ENCODE measurements around the gene NPTXR.

NPTXR gene

DNA sequence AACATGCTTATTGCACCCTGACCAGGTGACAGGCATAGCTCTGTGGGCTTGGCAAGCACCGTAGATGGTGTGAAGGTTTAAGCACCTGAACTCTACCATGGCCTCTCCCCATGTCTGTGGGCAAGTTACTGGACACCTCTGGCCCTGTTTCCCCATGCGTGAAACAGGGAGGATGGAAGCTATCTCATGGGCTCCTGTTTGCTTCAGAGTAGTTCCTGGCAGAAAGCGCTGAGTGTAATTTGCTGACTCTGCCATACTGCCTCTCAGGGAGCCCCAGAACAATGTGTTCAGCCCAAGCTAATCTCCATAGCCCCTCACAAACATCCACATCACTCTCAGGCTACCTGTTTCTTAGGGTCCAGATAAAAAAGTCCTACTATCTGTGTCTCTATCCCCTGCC is 25.8 kb upstream of the NPTXR start:
- Histone ChIP-seq H3K36me3 (ENCODE audit: control insufficient read depth in 5 of 5, insufficient read depth in 5 of 5, low read length in 5 of 5) (peaks cover 0 to 38% (median 17%) of the 10 kb centered on the region in 5 donors), H3K9me3 (ENCODE audit: control insufficient read depth in 5 of 5, low read length in 5 of 5) (no peaks in the 10 kb centered on the region), H3K4me3 (ENCODE audit: low read depth in 1 of 5, low read length in 5 of 5) (no peak overlapping the region)

DNA sequence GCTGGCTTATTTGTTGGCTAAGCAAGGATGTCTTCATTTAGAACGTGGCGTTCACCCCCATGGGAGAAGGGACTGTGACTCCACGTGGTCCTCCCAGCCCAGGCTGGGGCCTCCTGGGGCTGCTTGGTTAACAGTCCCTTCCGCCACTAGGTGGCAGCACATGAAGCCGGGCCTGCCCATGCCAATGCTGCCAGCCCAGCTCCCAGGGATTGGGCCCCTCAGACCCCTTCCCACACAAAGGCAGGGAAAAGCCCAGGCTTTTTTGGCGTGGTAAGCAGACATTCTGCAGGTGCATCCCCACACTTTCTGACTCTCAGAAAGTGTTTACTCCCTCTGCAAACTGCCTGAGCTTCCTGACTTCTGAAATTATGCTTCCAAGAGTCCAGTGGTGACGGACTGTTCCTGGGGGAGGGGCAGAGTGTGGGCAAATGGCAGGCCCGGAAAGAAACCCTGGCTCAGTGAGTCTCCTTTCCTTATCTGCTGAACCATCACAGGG is 25.1 kb upstream of the NPTXR start:
- peaks cover 6 to 67% (median 54%) of the 10 kb centered on the region in 5 donors for H3K4me1 ChIP-seq (ENCODE audit: control insufficient read depth in 5 of 5, insufficient read depth in 5 of 5, low read length in 5 of 5)
- no peaks in the 10 kb centered on the region for H3K9me3 ChIP-seq (ENCODE audit: control insufficient read depth in 5 of 5, low read length in 5 of 5)
- no peak overlapping the region for H3K4me3 ChIP-seq (ENCODE audit: low read depth in 1 of 5, low read length in 5 of 5)
- peaks cover 0 to 38% (median 17%) of the 10 kb centered on the region in 5 donors for H3K36me3 ChIP-seq (ENCODE audit: control insufficient read depth in 5 of 5, insufficient read depth in 5 of 5, low read length in 5 of 5)
- H3K27me3 ChIP-seq (ENCODE audit: control insufficient read depth in 5 of 5, insufficient read depth in 4 of 5, low read length in 5 of 5) = no peaks in the 10 kb centered on the region
- H3K9ac ChIP-seq (ENCODE audit: low read length in 5 of 5) = no peak overlapping the region
- H3K27ac ChIP-seq (ENCODE audit: low read depth, low read length) = no peak overlapping the region

More for the DNA sequence above, 25.8 kb upstream of the NPTXR start:
- H3K27me3 ChIP-seq (ENCODE audit: control insufficient read depth in 5 of 5, insufficient read depth in 4 of 5, low read length in 5 of 5) = no peaks in the 10 kb centered on the region
- H3K4me1 ChIP-seq (ENCODE audit: control insufficient read depth in 5 of 5, insufficient read depth in 5 of 5, low read length in 5 of 5) = peaks cover 6 to 60% (median 48%) of the 10 kb centered on the region in 5 donors
- peak overlapping the region in 2 of 5 donors; percentile 47 to 48 for H3K9ac ChIP-seq (ENCODE audit: low read length in 5 of 5)
- H3K27ac ChIP-seq (ENCODE audit: low read depth, low read length) = no peak overlapping the region

DNA sequence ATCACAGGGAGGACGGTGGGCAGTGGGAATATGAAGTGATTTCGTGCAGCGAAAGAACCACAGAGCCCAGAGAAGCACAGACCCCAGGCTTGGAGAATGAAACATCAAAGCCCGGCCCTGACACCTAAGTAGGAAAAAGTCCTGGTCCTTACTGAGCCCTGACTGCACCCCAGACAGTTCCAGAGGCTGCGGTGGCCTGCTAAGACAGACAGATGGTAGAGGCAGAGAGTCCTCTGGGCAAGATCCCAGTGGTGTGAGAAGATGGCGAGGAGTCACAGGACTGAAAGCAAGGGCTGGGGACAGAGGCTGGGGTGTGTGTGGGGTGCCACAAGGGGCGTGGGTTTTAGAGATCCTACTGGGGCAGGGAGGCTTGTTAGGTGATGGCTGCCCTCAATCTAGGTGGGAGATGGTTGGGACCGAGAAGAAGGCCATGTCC is 24.5 kb upstream of the NPTXR start:
- H3K36me3 ChIP-seq (ENCODE audit: control insufficient read depth in 5 of 5, insufficient read depth in 5 of 5, low read length in 5 of 5) = peaks cover 0 to 38% (median 17%) of the 10 kb centered on the region in 5 donors
- H3K4me3 ChIP-seq (ENCODE audit: low read depth in 1 of 5, low read length in 5 of 5) = no peak overlapping the region
- H3K27me3 ChIP-seq (ENCODE audit: control insufficient read depth in 5 of 5, insufficient read depth in 4 of 5, low read length in 5 of 5) = no peaks in the 10 kb centered on the region
- H3K9ac ChIP-seq (ENCODE audit: low read length in 5 of 5) = no peak overlapping the region
- H3K27ac ChIP-seq (ENCODE audit: low read depth, low read length) = no peak overlapping the region
- H3K9me3 ChIP-seq (ENCODE audit: control insufficient read depth in 5 of 5, low read length in 5 of 5) = no peaks in the 10 kb centered on the region
- peaks cover 6 to 63% (median 54%) of the 10 kb centered on the region in 5 donors for H3K4me1 ChIP-seq (ENCODE audit: control insufficient read depth in 5 of 5, insufficient read depth in 5 of 5, low read length in 5 of 5)

DNA sequence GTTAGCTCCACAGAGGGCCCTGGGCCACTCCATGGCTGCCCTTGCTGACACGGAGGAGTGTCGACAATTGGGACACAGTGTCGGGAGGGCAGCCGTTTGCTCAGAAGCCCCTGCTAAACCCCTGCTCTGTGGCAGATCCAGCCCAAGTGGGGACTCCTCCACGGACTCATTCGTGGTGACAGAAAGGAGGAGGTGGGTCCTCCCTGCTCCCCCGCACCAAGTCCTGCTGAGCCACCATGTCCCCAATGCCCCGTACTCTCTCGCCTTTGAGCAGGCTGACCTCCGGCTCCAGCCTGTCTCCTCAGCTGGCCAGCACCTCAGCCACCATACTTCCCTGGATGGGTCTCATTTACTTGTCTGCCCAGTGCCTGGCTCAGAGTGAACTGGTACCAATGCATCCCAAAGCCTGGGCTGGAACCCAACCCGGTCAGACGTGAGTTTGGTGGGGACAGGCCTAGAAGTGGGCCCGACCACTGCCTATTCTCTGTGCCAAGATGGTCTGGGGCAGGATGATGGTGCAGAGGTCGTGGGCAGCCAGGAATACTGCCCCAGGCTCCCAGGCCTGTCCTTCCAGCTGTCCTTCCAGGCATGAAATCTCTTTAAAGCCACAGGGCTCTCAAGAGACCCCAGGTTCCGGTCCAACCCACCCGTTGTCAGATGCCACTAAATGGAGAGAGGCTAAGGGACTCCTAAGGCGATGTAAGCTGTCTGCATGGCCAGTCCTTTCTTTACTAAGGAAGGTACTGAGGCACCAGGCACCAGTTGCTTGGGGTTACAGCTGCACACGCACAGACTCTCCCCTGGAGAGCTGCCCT is 23.9 kb upstream of the NPTXR start:
- H3K9me3 ChIP-seq (ENCODE audit: control insufficient read depth in 5 of 5, low read length in 5 of 5) = no peaks in the 10 kb centered on the region
- H3K9ac ChIP-seq (ENCODE audit: low read length in 5 of 5) = no peak overlapping the region
- H3K36me3 ChIP-seq (ENCODE audit: control insufficient read depth in 5 of 5, insufficient read depth in 5 of 5, low read length in 5 of 5) = peaks cover 0 to 38% (median 17%) of the 10 kb centered on the region in 5 donors
- peaks cover 5 to 61% (median 56%) of the 10 kb centered on the region in 5 donors for H3K4me1 ChIP-seq (ENCODE audit: control insufficient read depth in 5 of 5, insufficient read depth in 5 of 5, low read length in 5 of 5)
- no peaks in the 10 kb centered on the region for H3K27me3 ChIP-seq (ENCODE audit: control insufficient read depth in 5 of 5, insufficient read depth in 4 of 5, low read length in 5 of 5)
- no peak overlapping the region for H3K27ac ChIP-seq (ENCODE audit: low read depth, low read length)
- H3K4me3 ChIP-seq (ENCODE audit: low read depth in 1 of 5, low read length in 5 of 5) = no peak overlapping the region

DNA sequence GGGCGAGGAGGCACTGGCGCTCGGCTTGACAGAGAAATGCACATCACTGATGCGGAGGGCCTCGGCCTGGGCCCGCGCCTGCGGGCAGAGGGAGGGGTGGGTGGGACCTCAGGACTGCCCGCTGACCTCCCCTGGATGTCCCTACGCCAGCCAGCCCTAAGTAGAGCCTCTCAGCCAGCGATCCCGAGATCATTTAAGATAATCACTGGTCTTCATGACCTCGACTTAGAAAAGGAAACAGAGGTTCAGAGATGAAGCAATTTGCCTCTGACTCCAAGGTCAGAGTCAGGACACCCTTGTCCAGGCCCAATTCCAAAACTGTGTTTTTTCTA is 23.3 kb upstream of the NPTXR start:
- H3K27ac ChIP-seq (ENCODE audit: low read depth, low read length) = no peak overlapping the region
- peaks cover 0 to 38% (median 17%) of the 10 kb centered on the region in 5 donors for H3K36me3 ChIP-seq (ENCODE audit: control insufficient read depth in 5 of 5, insufficient read depth in 5 of 5, low read length in 5 of 5)
- H3K27me3 ChIP-seq (ENCODE audit: control insufficient read depth in 5 of 5, insufficient read depth in 4 of 5, low read length in 5 of 5) = no peaks in the 10 kb centered on the region
- H3K4me3 ChIP-seq (ENCODE audit: low read depth in 1 of 5, low read length in 5 of 5) = no peak overlapping the region
- no peak overlapping the region for H3K9ac ChIP-seq (ENCODE audit: low read length in 5 of 5)
- no peaks in the 10 kb centered on the region for H3K9me3 ChIP-seq (ENCODE audit: control insufficient read depth in 5 of 5, low read length in 5 of 5)
- H3K4me1 ChIP-seq (ENCODE audit: control insufficient read depth in 5 of 5, insufficient read depth in 5 of 5, low read length in 5 of 5) = peaks cover 5 to 62% (median 59%) of the 10 kb centered on the region in 5 donors

DNA sequence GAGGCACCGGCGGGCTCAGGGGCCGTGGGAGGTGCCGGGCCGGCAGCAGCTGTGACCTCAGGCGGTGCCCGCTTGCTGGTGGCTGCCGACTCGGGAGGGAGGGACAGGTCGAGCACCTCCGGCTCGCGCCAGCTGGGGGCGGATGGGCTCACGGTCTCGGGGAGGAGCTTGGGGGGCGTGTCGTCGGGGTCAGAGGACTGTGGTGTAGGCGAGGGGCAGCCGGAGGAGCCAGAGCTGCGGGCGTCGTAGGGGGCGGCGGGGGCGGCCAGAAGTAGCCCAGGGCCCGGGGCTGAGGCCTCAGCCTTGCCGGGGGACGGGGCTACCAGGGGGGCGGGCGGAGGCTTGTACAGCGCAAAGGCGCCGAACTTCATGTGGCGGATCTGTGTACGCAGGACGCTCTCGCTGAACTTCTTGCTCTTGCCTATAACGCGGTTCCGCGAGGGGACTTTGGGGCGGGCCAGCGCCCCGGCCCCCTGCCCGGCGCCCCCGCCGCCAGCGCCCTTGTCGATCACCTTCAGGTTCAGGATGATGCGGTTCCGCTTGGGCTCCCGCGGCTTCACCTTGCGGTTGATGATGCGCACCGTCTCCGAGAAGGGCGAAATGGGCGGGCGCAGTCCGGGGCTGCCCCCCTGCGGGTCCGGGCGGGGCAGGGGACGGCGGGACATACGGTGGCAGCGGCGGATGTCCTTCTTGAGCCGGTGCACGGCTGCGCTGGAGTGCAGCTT is 22.7 kb upstream of the NPTXR start:
- Histone ChIP-seq H3K9ac (ENCODE audit: low read length in 5 of 5) (no peak overlapping the region), H3K36me3 (ENCODE audit: control insufficient read depth in 5 of 5, insufficient read depth in 5 of 5, low read length in 5 of 5) (peaks cover 0 to 38% (median 17%) of the 10 kb centered on the region in 5 donors), H3K9me3 (ENCODE audit: control insufficient read depth in 5 of 5, low read length in 5 of 5) (no peaks in the 10 kb centered on the region), H3K4me3 (ENCODE audit: low read depth in 1 of 5, low read length in 5 of 5) (no peak overlapping the region), H3K27me3 (ENCODE audit: control insufficient read depth in 5 of 5, insufficient read depth in 4 of 5, low read length in 5 of 5) (no peaks in the 10 kb centered on the region), H3K27ac (ENCODE audit: low read depth, low read length) (no peak overlapping the region), H3K4me1 (ENCODE audit: control insufficient read depth in 5 of 5, insufficient read depth in 5 of 5, low read length in 5 of 5) (peaks cover 5 to 64% (median 59%) of the 10 kb centered on the region in 5 donors)

DNA sequence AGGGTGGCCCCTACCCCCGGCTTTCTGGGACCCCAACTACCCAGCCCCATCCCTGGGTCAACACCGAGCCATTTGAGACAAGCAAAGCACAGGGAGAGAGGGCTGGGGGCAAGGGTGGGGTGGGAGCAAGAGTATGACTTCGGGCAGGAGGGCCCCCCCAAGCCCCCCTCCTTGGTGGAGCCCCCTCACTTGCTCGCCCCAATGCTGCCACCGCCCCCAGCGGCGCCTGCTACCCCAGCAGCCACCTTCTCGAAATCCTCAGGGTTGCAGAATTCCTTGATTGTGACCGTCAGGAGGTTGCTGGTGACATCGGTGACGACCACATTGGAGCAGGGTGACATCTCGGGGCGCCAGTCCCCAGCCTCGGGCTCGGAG is 22.2 kb upstream of the NPTXR start:
- H3K36me3 ChIP-seq (ENCODE audit: control insufficient read depth in 5 of 5, insufficient read depth in 5 of 5, low read length in 5 of 5) = peaks cover 0 to 38% (median 17%) of the 10 kb centered on the region in 5 donors
- H3K4me3 ChIP-seq (ENCODE audit: low read depth in 1 of 5, low read length in 5 of 5) = no peak overlapping the region
- peaks cover 5 to 58% (median 54%) of the 10 kb centered on the region in 5 donors for H3K4me1 ChIP-seq (ENCODE audit: control insufficient read depth in 5 of 5, insufficient read depth in 5 of 5, low read length in 5 of 5)
- peaks cover 0 to 4% (median 2%) of the 10 kb centered on the region in 5 donors for H3K27me3 ChIP-seq (ENCODE audit: control insufficient read depth in 5 of 5, insufficient read depth in 4 of 5, low read length in 5 of 5)
- H3K27ac ChIP-seq (ENCODE audit: low read depth, low read length) = no peak overlapping the region
- H3K9me3 ChIP-seq (ENCODE audit: control insufficient read depth in 5 of 5, low read length in 5 of 5) = no peaks in the 10 kb centered on the region
- no peak overlapping the region for H3K9ac ChIP-seq (ENCODE audit: low read length in 5 of 5)

DNA sequence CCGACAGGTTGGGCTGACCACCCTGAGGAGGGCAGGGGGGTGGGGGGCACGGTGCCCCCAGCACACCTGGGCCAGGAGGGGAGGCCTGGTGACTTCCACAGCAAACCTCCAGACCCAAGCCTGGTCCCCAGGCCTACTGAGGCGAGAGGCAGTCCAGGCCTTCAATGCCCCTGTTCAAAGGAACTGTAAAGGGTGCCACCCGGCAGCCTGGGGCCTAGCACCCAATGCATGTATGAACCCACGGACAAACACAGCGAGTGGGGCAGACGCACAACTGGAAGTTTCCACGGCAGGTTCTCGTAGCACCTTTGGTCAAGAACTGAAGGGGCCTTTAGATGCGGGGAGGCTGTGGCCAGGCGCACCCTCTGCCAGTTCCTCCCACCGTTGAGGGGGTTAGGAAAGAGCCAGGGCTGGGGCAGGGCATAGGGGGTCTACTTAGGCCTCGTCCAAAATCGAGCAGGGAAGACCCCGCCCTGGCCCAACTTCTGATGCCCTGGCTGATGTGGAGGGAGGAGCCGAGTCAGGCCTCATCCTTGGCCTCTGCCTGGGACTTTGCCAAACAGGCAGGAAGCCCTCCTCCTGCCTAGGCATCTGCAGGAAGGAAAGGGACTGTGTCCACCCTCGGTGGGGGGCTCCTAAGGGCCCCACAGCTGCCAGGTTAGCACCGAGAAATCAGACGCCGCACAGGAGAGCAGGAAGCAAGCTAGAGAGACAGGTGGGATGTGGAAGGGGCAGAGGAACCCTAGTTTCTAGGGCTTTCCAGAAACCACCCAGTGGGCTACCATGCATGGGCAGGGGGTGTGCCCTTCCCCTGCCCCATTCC is 21.6 kb upstream of the NPTXR start:
- peaks cover 0 to 10% (median 7%) of the 10 kb centered on the region in 5 donors for H3K27me3 ChIP-seq (ENCODE audit: control insufficient read depth in 5 of 5, insufficient read depth in 4 of 5, low read length in 5 of 5)
- H3K4me1 ChIP-seq (ENCODE audit: control insufficient read depth in 5 of 5, insufficient read depth in 5 of 5, low read length in 5 of 5) = peaks cover 5 to 52% (median 48%) of the 10 kb centered on the region in 5 donors
- no peak overlapping the region for H3K4me3 ChIP-seq (ENCODE audit: low read depth in 1 of 5, low read length in 5 of 5)
- peak overlapping the region in 2 of 5 donors; percentile 35 to 59 for H3K9ac ChIP-seq (ENCODE audit: low read length in 5 of 5)
- no peaks in the 10 kb centered on the region for H3K9me3 ChIP-seq (ENCODE audit: control insufficient read depth in 5 of 5, low read length in 5 of 5)
- peak overlapping the region; percentile 50 for H3K27ac ChIP-seq (ENCODE audit: low read depth, low read length)
- H3K36me3 ChIP-seq (ENCODE audit: control insufficient read depth in 5 of 5, insufficient read depth in 5 of 5, low read length in 5 of 5) = peaks cover 0 to 38% (median 17%) of the 10 kb centered on the region in 5 donors

DNA sequence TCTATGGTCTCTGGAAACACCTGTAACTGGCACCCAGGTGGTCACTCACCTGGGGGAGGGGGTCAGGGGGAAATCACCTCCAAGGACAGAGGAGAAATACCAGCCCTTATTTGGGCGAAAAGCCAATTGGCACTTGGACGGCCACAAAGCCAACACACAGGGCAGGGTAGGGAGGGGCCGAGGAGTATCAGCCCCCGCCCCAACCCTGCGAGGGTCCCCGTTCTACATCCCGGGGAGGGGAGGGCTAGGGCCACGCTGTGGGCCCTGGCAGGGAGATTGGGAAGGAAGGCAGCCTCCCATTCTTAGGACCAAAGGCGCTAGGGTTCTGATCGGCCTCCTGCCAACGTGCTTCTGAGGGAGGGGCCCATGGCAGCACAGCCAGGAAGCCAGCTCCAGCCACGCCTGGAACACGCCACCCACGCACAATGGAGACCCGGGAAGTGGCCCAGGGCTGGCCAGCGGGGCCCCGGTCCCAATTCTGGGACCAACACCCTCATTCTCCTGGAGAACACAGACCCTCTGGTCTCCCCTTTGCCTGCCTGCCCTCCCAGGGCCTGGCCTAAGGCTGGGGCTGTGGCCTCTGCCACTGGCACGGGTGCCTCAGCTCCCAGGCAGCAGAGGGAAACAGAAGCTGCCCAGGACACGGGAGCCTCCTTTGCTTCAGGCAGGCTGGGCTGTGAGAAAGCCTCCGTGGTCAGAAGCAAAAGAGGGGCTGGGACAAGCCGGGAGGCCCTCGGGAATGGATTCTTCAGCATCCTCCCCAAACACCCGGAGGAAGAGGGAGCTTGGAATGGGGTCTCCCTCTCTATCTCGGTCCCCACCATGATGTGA is 20.7 kb upstream of the NPTXR start:
- peak overlapping the region in 3 of 5 donors; percentile 35 to 59 (median 49) for H3K9ac ChIP-seq (ENCODE audit: low read length in 5 of 5)
- H3K36me3 ChIP-seq (ENCODE audit: control insufficient read depth in 5 of 5, insufficient read depth in 5 of 5, low read length in 5 of 5) = peaks cover 0 to 34% (median 15%) of the 10 kb centered on the region in 5 donors
- H3K9me3 ChIP-seq (ENCODE audit: control insufficient read depth in 5 of 5, low read length in 5 of 5) = no peaks in the 10 kb centered on the region
- H3K27me3 ChIP-seq (ENCODE audit: control insufficient read depth in 5 of 5, insufficient read depth in 4 of 5, low read length in 5 of 5) = peaks cover 0 to 13% (median 12%) of the 10 kb centered on the region in 5 donors
- peak overlapping the region in 1 of 5 donors; percentile 7 for H3K4me3 ChIP-seq (ENCODE audit: low read depth in 1 of 5, low read length in 5 of 5)
- peaks cover 5 to 44% (median 39%) of the 10 kb centered on the region in 5 donors for H3K4me1 ChIP-seq (ENCODE audit: control insufficient read depth in 5 of 5, insufficient read depth in 5 of 5, low read length in 5 of 5)
- H3K27ac ChIP-seq (ENCODE audit: low read depth, low read length) = peak overlapping the region; percentile 50

Measured in subcutaneous abdominal adipose tissue (tissue), 5 donors.